Fibroblast of the aortic adventitia (primary cell): ENCODE data around the gene HIPK1. TPM values are rescaled to one million over a fixed set of nuclear protein-coding genes. Genes with fewer than 3 reads are reported as not detected.

Experiments used
- DNase-seq: peaks from one replicate; pipeline ENCODE4 v3.0.0-alpha.2; 2010; ENCODE audit warnings: low read depth
- H3K4me3 ChIP-seq: 2 replicates; pipeline ENCODE4 v1.5.1; 2011; ENCODE audit warnings: low read depth, mild to moderate bottlenecking, control low read depth, low read length, moderate library complexity
- CTCF ChIP-seq: IDR thresholded peaks from 2 replicates; pipeline ENCODE4 v1.5.1; 2011; ENCODE audit warnings: mild to moderate bottlenecking, low read length, control low read depth, inconsistent platforms; ENCODE audit not compliant: insufficient read depth
- total RNA-seq: library from RNA; depleted of rRNA; stranded (reverse); fragments of >200 nt; gene quantifications from 2 replicates; pipeline ENCODE4 v1.2.3, GENCODE V29; 2012; ENCODE audit warnings: low replicate concordance

The HIPK1 gene
- total RNA-seq, 1 donor, result 38.2 TPM

- TF ChIP-seq CTCF, result no peak
- DNase-seq, result peak; percentile 24
- H3K4me3 ChIP-seq, result peak overlapping the region; percentile 96
Observed at GRCh38 chr1:113903501-113904292, 25.4 kb upstream of the HIPK1 start.

- peak overlapping the region; percentile 96 for H3K4me3 ChIP-seq
- DNase-seq, result no peak
- no peak for TF ChIP-seq CTCF
Observed at GRCh38 chr1:113904293-113904673, 24.8 kb upstream of the HIPK1 start.

GRCh38 chr1:113904674-113905434 lies 24.3 kb upstream of the HIPK1 start, which contains the start of the genes AP4B1 and DCLRE1B:
TSS of gene AP4B1 (minus strand) at chr1:113904799. CDS start at chr1:113904717, 82 bp downstream.
TSS of gene DCLRE1B (plus strand) at chr1:113905326. CDS start at chr1:113905587, 261 bp downstream.
- peak; percentile 100 for DNase-seq
- peak within 1 kb of the TSS; percentile 97 for H3K4me3 ChIP-seq
- TF ChIP-seq CTCF, result peak; percentile 70

- TF ChIP-seq CTCF, result no peak
- peak overlapping the region; percentile 97 for H3K4me3 ChIP-seq
- DNase-seq, result peak; percentile 8
Observed at GRCh38 chr1:113905435-113905861, 23.7 kb upstream of the HIPK1 start.

- H3K4me3 ChIP-seq, result no peak overlapping the region
- DNase-seq, result peak; percentile 75
- TF ChIP-seq CTCF, result no peak
Observed at GRCh38 chr1:113912594-113913311, 16.4 kb upstream of the HIPK1 start.

GRCh38 chr1:113913312-113913668 lies 15.8 kb upstream of the HIPK1 start:
- no peak overlapping the region for H3K4me3 ChIP-seq
- DNase-seq, result no peak
- no peak for TF ChIP-seq CTCF
